ENCODE measurements around the gene RYR2. TPM values are rescaled to one million over a fixed set of nuclear protein-coding genes. Genes with fewer than 3 reads are reported as not detected.

Gene RYR2
- total RNA-seq, 1 experiment from 2014 or later = 3.4 TPM

- Histone ChIP-seq H4K91ac (ENCODE audit: insufficient read length, low read depth, low read length) (no peak overlapping the region), H3K23me2 (ENCODE audit: insufficient read length, low read depth, low read length, poor library complexity, severe bottlenecking) (no peaks in the 10 kb centered on the region), H3K4ac (ENCODE audit: low read depth, low read length) (no peak overlapping the region), H2BK120ac (ENCODE audit: low read depth, low read length, poor library complexity, severe bottlenecking) (no peak overlapping the region), H3K9ac (ENCODE audit: extremely low read depth, insufficient read length, low read length) (no peak overlapping the region), H3K23ac (ENCODE audit: insufficient read length, low read depth, low read length) (no peak overlapping the region), H3K56ac (ENCODE audit: insufficient read length, low read depth, low read length) (no peak overlapping the region), H3K18ac (ENCODE audit: insufficient read length, low read depth, low read length) (no peak overlapping the region), H3K14ac (ENCODE audit: insufficient read depth, low read length) (no peak overlapping the region), H2AFZ (ENCODE audit: low read length) (no peak overlapping the region), H3K79me2 (ENCODE audit: insufficient read depth, low read length) (no peaks in the 10 kb centered on the region), H3K27me3 (ENCODE audit: insufficient read depth, low read length) (no peaks in the 10 kb centered on the region), H4K8ac (replicated peaks; ENCODE audit: insufficient read length, low read depth, low read length) (no peak overlapping the region), H2BK20ac (ENCODE audit: low read depth, low read length, poor library complexity, severe bottlenecking) (no peak overlapping the region), H2BK5ac (ENCODE audit: insufficient read length, low read length) (no peak overlapping the region), H3K9me3 (ENCODE audit: control insufficient read depth, low read depth, low read length) (no peaks in the 10 kb centered on the region), H4K5ac (ENCODE audit: insufficient read length, low read depth, low read length) (no peak overlapping the region), H4K20me1 (ENCODE audit: control insufficient read depth, insufficient read depth, insufficient read length) (no peaks in the 10 kb centered on the region), H2AK5ac (ENCODE audit: insufficient read length, low read length) (no peak overlapping the region), H3T11ph (ENCODE audit: low read length) (no peak overlapping the region), H2BK15ac (ENCODE audit: low read depth, low read length) (no peak overlapping the region), H3K4me1 (ENCODE audit: insufficient read depth, low read length) (no peaks in the 10 kb centered on the region), H3K4me2 (ENCODE audit: insufficient read depth, insufficient read length, low read length) (no peak overlapping the region), H3K79me1 (ENCODE audit: insufficient read depth, low read depth, low read length, poor library complexity, severe bottlenecking) (no peaks in the 10 kb centered on the region), H3K27ac (ENCODE audit: insufficient read length, low read depth, low read length) (no peak overlapping the region), H2BK12ac (ENCODE audit: insufficient read length, low read depth, low read length) (no peak overlapping the region)
- no peak overlapping the region for H3K4me3 Mint-ChIP-seq
- H3K36me3 Mint-ChIP-seq (ENCODE audit: insufficient read depth in 1 of 3, low read depth in 3 of 3) = peaks cover 0 to 4% (median 3%) of the 10 kb centered on the region in 3 experiments; a peak in 4 of 7 replicates
- H3K27me3 Mint-ChIP-seq (ENCODE audit: low read depth) = no peaks in the 10 kb centered on the region; the same call in 1 of the 2 replicates
- peaks cover 4 to 5% of the 10 kb centered on the region in 2 experiments for H3K4me1 Mint-ChIP-seq
- TF ChIP-seq CTCF (conservative IDR thresholded peaks at IDR 0.05) = no peak
- no peak overlapping the region for H3K27ac Mint-ChIP-seq
- no peak for DNase-seq
- H3K9me3 Mint-ChIP-seq = peaks cover 2 to 3% of the 10 kb centered on the region in 2 experiments; a peak in 3 of 5 replicates
Observed at GRCh38 chr1:237879195-237879594, 837.2 kb downstream of the RYR2 start.

Small RNA genes within 50 kb of the gene (microRNA-seq; reads per million reads assigned to microRNA genes)
- gene MIR4428 (ENCODE audit: borderline microRNAs expressed) = not detected

Other genes with a start within 250 kb of the RYR2 start
- 32.7 and 35.5 TPM in 2 replicates for gene MTR, start 246.9 kb upstream of the RYR2 start, total RNA-seq (2021)
- not detected in 2 replicates for gene MT1HL1, start 37.7 kb upstream of the RYR2 start, total RNA-seq (2021)